Astrocyte of the spinal cord (primary cell): ENCODE results near the gene ARL8A.
"Not testable (repeated sequence)": the region's sequence is repeated elsewhere in the genome, so short reads cannot be mapped to it uniquely, and the experiment has no call there.

Experiments used
- DNase-seq: peaks from one replicate; pipeline ENCODE4 v3.0.0; 2011; ENCODE audit warnings: low read depth, low spot score
- H3K4me3 ChIP-seq: 2 replicates; pipeline ENCODE4 v1.5.1; 2011; ENCODE audit warnings: low read depth, mild to moderate bottlenecking, low read length, moderate library complexity
- CTCF ChIP-seq: IDR thresholded peaks from 2 replicates; pipeline ENCODE4 v1.5.1; 2012; ENCODE audit warnings: low read depth, mild to moderate bottlenecking, low read length, inconsistent platforms
- in situ Hi-C: cut with HindIII; loops from 2 replicates; pipeline ENCODE4 v1.10.0; 2017; ENCODE audit warnings: low sequenced_read_pairs

Gene ARL8A

GRCh38 chr1:202145068-202145743 is 669 bp upstream of the ARL8A start:
- TF ChIP-seq CTCF, result no peak
- in situ Hi-C loops, result no loop called here
- peak overlapping the region; percentile 87 for H3K4me3 ChIP-seq
- no peak for DNase-seq

DNA sequence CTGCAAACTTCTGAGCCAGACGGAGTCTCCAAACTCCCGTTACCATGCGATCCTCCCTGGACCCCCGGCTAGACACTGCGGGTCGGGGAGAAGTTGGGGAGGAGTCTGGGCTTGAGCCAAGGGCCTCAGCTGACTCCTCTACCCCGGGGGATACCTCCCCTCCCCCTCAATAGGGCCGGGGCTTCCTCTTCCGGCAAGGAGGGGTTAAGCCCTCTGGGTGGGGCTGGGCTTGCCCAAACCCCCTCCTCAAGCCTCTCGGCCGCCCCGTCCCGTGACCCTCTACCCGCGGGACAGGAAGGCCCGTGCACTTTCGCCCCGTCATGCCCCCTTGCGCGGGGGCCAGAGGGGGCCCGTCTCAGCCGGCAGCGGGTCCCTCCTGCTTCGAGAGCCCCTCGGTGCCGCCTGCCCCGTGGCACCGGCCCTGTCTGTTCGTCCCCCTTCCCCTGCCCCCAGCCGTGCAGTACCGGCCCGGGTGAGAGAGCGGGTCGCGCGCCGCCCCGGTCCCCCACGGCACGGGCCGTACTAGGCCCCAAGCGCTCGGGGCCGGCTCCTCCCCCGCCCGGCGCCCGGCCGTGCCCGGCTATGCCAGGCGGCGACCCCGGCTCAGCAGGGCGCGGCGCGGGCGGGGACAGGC is 652 bp downstream of the ARL8A start:
- DNase-seq, result peak; percentile 16
- no peak for TF ChIP-seq CTCF
- peak overlapping the region; percentile 87 for H3K4me3 ChIP-seq
- in situ Hi-C loops, result no loop called here

DNA sequence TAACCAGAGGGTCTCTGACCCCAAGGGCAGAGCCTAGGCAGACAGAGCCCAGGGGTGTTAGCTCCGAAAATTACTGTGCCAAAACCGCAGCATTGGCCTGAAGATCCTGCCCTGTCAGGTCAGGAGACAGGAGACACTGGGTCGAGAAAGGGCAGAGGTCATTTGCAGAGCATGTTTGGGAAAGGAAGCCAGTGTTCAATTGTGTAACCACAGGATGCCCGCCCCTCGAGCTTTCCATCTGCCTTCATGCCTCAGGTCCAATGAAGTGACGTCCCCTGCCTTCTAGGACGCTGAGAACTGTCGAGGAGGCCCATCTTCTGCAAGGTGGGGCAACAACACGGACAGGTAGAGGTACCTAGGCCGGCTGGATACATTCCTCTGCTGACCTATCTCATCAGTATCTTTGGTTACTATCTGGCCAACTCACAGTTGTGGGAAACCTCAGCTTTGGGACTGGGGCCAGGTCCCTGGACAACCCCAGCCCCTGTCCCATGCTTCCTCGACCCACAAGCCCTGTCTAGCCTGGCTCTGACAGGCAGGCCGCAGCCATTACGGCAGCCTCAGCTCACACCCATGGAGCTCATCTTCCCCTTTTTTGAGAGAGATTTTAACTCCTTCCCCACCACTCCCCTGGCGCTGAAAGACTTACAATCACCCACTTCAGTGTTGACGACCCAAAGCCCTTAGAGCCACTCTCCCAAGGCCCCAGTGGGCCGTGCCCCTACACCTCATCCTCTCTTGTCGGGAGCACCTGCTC is 1.3 kb downstream of the ARL8A start:
- peak overlapping the region; percentile 87 for H3K4me3 ChIP-seq
- in situ Hi-C loops, result no loop called here
- no peak for TF ChIP-seq CTCF
- no peak for DNase-seq

DNA sequence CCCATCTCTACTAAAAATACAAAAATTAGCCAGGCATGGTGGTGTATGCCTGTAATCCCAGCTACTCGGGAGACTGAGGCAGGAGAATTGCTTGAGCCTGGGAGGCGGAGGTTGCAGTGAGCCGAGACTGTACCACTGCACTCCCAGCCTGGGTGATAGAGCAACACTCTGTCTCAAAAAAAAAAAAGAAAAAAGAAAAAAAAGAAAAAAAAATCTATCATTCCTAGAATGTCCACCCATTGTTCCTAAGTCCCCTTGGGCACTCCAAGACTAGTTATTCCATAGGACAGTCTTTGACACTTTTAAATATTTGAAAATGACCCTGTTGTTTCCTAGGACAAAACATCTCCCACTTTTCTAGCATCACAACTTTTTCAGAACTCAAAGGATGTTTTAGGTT is 3.1 kb downstream of the ARL8A start:
- in situ Hi-C loops, DNase-seq, H3K4me3 ChIP-seq: not testable (repeated sequence)

GRCh38 chr1:202140833-202141232 is 3.7 kb downstream of the ARL8A start:
- H3K4me3 ChIP-seq, result no peak overlapping the region
- in situ Hi-C loops, result no loop called here
- no peak for DNase-seq
- no peak for TF ChIP-seq CTCF

GRCh38 chr1:202135221-202135721 is 9.3 kb downstream of the ARL8A start:
- TF ChIP-seq CTCF, result peak; percentile 90
- no peak overlapping the region for H3K4me3 ChIP-seq
- DNase-seq, result peak; percentile 59
- in situ Hi-C loops, result no loop called here
